CD4-positive, alpha-beta T cell (primary cell): ENCODE data around the gene SETD3. TPM values are rescaled to one million over a fixed set of nuclear protein-coding genes. Genes with fewer than 3 reads are reported as not detected.

Experiments used
- ATAC-seq: fragments of 200-7000 bp; cut with Tn5 transposase; one replicate; pipeline ENCODE4 v1.10.0; 2022; ENCODE audit warnings: mild to moderate bottlenecking; ENCODE audit not compliant: poor library complexity
- CTCF ChIA-PET: fragments of 350-600 bp; sonication (Branson Sonifier 250); formaldehyde crosslinking; loops from one replicate; lab custom pipeline; 2021; ENCODE audit warnings: antibody characterized with exemption, inconsistent platforms; lab: Charles Lee
- POLR2A ChIA-PET: fragments of 350-600 bp; sonication (Branson Sonifier 250); formaldehyde crosslinking; loops from one replicate; lab custom pipeline; 2021; ENCODE audit warnings: antibody characterized with exemption, inconsistent platforms; lab: Charles Lee
- DNase-seq, 14 experiments: peaks; one replicate each; pipeline ENCODE4 v3.0.0-alpha.2; 2013 to 2020; ENCODE audit warnings: mixed read lengths in 2 of 14
- H3K27ac ChIP-seq, 2 donors: one replicate each; pipeline versions ENCODE4 v1.5.1 to v1.7.0; 2013; ENCODE audit warnings: low read length in 2 of 2, low read depth in 1 of 2, mild to moderate bottlenecking in 1 of 2
- H3K27me3 ChIP-seq, 2 experiments: 1 replicate in 1 of 2; 2 replicates in 1 of 2; pipeline versions ENCODE4 v1.6.1 to v1.7.0; 2013; ENCODE audit warnings: low read length in 2 of 2, control low read depth in 1 of 2, mild to moderate bottlenecking in 1 of 2, moderate library complexity in 1 of 2; ENCODE audit not compliant: insufficient read depth in 2 of 2, control insufficient read depth in 1 of 2
- H3K36me3 ChIP-seq: one replicate; pipeline ENCODE4 v1.6.1; 2013; ENCODE audit warnings: low read length, control low read depth; ENCODE audit not compliant: insufficient read depth
- H3K4me1 ChIP-seq: one replicate; pipeline ENCODE4 v1.6.1; 2013; ENCODE audit warnings: low read length, control low read depth; ENCODE audit not compliant: insufficient read depth
- H3K4me3 ChIP-seq: one replicate; pipeline ENCODE4 v1.5.1; 2013; ENCODE audit warnings: mild to moderate bottlenecking, low read length, moderate library complexity
- H3K9me3 ChIP-seq, 2 experiments: 1 replicate in 1 of 2; 2 replicates in 1 of 2; pipeline versions ENCODE4 v1.6.1 to v1.7.0; 2013; ENCODE audit warnings: low read length in 2 of 2, mild to moderate bottlenecking in 2 of 2, control low read depth in 1 of 2, moderate library complexity in 1 of 2; ENCODE audit not compliant: control insufficient read depth in 1 of 2, insufficient read depth in 1 of 2
- H3K27ac Mint-ChIP-seq: one replicate; pipeline ENCODE4 v1.8.0; 2020; ENCODE audit warnings: mixed read lengths
- H3K27me3 Mint-ChIP-seq: one replicate; pipeline ENCODE4 v1.8.0; 2021; ENCODE audit warnings: mixed read lengths
- H3K36me3 Mint-ChIP-seq: one replicate; pipeline ENCODE4 v1.8.0; 2021; ENCODE audit warnings: low read depth, mixed read lengths
- H3K4me1 Mint-ChIP-seq: one replicate; pipeline ENCODE4 v1.8.0; 2021; ENCODE audit warnings: low read depth, mixed read lengths
- H3K4me3 Mint-ChIP-seq: one replicate; pipeline ENCODE4 v1.8.0; 2020; ENCODE audit warnings: mild to moderate bottlenecking, mixed read lengths
- H3K9me3 Mint-ChIP-seq: one replicate; pipeline ENCODE4 v1.8.0; 2020; ENCODE audit warnings: mixed read lengths
- intact Hi-C, 2 experiments: fragments of 100-400 bp; cut with DNase I in 1 of 2; cut with micrococcal nuclease in 1 of 2; formaldehyde crosslinking; loops; one replicate each; pipeline versions ENCODE4 v1.15.1 to v1.9.0; 2023 to 2025; cut with DNase I, micrococcal nuclease
- total RNA-seq, 174 experiments: library from RNA in 2 of 174; stranded (reverse) in 2 of 174; gene quantifications; one replicate each; pipeline ENCODE4 v1.2.3 and lab custom pipeline; 2021 to 2026
- TF ChIP-seq, protein P1 (sequence below): fragments of 200-600 bp; IDR thresholded peaks from one replicate; pipeline ENCODE4 v1.8.0; 2022; ENCODE audit warnings: antibody characterized with exemption, mild to moderate bottlenecking

Gene SETD3
- total RNA-seq, 2 experiments from 2014 or later: 46.1 to 51.4 TPM

DNA sequence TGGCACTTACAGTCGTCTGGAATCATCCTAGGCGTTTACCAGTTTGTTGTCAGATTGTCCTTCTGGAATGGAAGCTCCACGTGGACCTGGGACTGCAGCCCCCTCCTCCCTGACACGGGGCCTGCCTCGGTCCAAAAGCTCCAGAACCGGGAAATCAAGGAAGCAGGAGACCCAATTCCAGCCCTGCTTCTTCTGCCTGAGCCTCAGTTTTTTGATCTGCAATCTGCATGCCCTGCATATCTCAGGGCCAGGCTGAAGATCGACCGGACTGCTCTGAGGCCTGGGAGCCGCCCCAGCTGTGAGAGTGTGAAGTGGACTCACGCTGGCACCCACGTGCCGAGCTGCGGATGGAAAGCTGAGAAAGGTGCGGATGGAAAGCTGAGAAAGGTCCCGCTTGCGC lies 98.6 kb downstream of the SETD3 start:
- Histone ChIP-seq H3K36me3 (no peaks in the 10 kb centered on the region), H3K4me3 (no peak overlapping the region), H3K4me1 (no peaks in the 10 kb centered on the region), H3K27ac (no peak overlapping the region), H3K27me3 (peaks cover 8 to 14% of the 10 kb centered on the region in 2 experiments), H3K9me3 (peaks cover 0 to 4% of the 10 kb centered on the region in 2 experiments)
- peaks cover 4% of the 10 kb centered on the region for H3K4me1 Mint-ChIP-seq
- DNase-seq (no peak), ATAC-seq (no peak)
- H3K9me3 Mint-ChIP-seq: no peaks in the 10 kb centered on the region
- H3K27ac Mint-ChIP-seq: no peak overlapping the region
- peaks cover 27% of the 10 kb centered on the region for H3K27me3 Mint-ChIP-seq
- POLR2A ChIA-PET: no interaction called here
- CTCF ChIA-PET: no interaction called here
- TF ChIP-seq, protein P1, sequence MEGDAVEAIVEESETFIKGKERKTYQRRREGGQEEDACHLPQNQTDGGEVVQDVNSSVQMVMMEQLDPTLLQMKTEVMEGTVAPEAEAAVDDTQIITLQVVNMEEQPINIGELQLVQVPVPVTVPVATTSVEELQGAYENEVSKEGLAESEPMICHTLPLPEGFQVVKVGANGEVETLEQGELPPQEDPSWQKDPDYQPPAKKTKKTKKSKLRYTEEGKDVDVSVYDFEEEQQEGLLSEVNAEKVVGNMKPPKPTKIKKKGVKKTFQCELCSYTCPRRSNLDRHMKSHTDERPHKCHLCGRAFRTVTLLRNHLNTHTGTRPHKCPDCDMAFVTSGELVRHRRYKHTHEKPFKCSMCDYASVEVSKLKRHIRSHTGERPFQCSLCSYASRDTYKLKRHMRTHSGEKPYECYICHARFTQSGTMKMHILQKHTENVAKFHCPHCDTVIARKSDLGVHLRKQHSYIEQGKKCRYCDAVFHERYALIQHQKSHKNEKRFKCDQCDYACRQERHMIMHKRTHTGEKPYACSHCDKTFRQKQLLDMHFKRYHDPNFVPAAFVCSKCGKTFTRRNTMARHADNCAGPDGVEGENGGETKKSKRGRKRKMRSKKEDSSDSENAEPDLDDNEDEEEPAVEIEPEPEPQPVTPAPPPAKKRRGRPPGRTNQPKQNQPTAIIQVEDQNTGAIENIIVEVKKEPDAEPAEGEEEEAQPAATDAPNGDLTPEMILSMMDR: no peak
- H3K4me3 Mint-ChIP-seq: no peak overlapping the region
- intact Hi-C loops: no loop called here
- no peaks in the 10 kb centered on the region for H3K36me3 Mint-ChIP-seq

- Mint-ChIP-seq H3K4me3 (no peak overlapping the region), H3K27me3 (peaks cover 27% of the 10 kb centered on the region), H3K36me3 (no peaks in the 10 kb centered on the region), H3K4me1 (no peaks in the 10 kb centered on the region), H3K9me3 (no peaks in the 10 kb centered on the region), H3K27ac (no peak overlapping the region)
- TF ChIP-seq, protein P1: no peak
- no peaks in the 10 kb centered on the region for H3K4me1 ChIP-seq
- peaks cover 8 to 14% of the 10 kb centered on the region in 2 experiments for H3K27me3 ChIP-seq
- ATAC-seq: no peak
- H3K9me3 ChIP-seq: peaks cover 0 to 4% of the 10 kb centered on the region in 2 experiments
- H3K4me3 ChIP-seq: no peak overlapping the region
- H3K36me3 ChIP-seq: no peaks in the 10 kb centered on the region
- no peak overlapping the region for H3K27ac ChIP-seq
- ChIA-PET POLR2A (no interaction called here), CTCF (no interaction called here)
- DNase-seq: no peak
- intact Hi-C loops: no loop called here
These were observed 99.0 kb downstream of the SETD3 start for GRCh38 chr14:99381688-99382060.

DNA sequence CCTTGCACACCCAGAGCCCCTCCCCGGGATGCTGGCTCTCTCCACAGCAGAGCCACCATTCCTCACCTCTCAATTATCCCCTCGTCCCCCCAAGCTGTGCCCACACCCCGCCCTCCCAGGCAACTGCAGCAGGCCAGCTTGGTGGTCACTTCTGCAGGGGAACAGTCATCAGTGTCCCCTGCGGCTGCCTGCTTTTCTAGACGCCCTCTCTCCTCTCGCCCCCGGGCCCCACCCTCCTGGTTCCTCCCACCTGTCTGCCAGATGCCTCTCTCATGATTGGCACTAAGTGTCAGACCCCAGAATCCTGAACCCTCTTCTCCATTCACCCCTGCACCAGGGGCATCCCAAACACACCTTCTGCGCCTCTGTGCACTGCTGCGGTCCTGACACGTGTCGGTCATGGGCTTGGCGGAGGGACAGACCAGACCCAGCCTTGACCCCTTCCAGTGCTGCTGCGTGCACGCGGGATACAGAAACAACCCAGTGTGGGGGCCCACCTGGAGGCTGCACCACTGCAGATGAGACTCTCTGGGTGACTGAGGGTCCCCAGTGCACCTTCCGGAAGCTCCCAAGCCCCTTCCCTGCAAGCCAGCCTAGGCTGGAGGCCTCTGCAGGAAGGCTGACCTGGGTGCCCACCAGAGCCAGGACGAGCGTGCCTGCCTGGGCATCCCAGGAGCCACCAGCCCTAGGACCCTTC lies 99.5 kb downstream of the SETD3 start:
- no peak overlapping the region for H3K4me3 Mint-ChIP-seq
- POLR2A ChIA-PET: no interaction called here
- no peaks in the 10 kb centered on the region for H3K9me3 Mint-ChIP-seq
- CTCF ChIA-PET: no interaction called here
- H3K4me1 Mint-ChIP-seq: no peaks in the 10 kb centered on the region
- intact Hi-C loops: no loop called here
- peaks cover 0 to 4% of the 10 kb centered on the region in 2 experiments for H3K9me3 ChIP-seq
- no peak overlapping the region for H3K27ac Mint-ChIP-seq
- H3K27ac ChIP-seq: no peak overlapping the region
- H3K27me3 ChIP-seq: peaks cover 8 to 12% of the 10 kb centered on the region in 2 experiments
- H3K36me3 Mint-ChIP-seq: no peaks in the 10 kb centered on the region
- H3K36me3 ChIP-seq: no peaks in the 10 kb centered on the region
- TF ChIP-seq, protein P1: no peak
- peaks cover 27% of the 10 kb centered on the region for H3K27me3 Mint-ChIP-seq
- ATAC-seq (no peak), DNase-seq (no peak)
- no peak overlapping the region for H3K4me3 ChIP-seq
- H3K4me1 ChIP-seq: no peaks in the 10 kb centered on the region
